HEK293 (cell line): ENCODE data around the gene CCDC136.

Experiments used
- CTCF ChIA-PET: fragments of 350-600 bp; formaldehyde crosslinking; extraction: SDS; loops from one replicate; lab custom pipeline; 2021; ENCODE audit warnings: antibody characterized with exemption; lab: Yijun Ruan, JAX
- POLR2A ChIA-PET: fragments of 300-600 bp; formaldehyde crosslinking; extraction: SDS; loops from one replicate; lab custom pipeline; 2020; ENCODE audit warnings: antibody characterized with exemption, inconsistent platforms; lab: Yijun Ruan, JAX
- H3K27ac ChIP-seq: fragments of 200-500 bp; sonication (Bioruptor generic); 2 replicates; pipeline ENCODE4 v1.5.1; 2014; ENCODE audit warnings: low read depth, low read length, control low read depth, inconsistent platforms; ENCODE audit errors: extremely low read depth
- H3K36me3 ChIP-seq, 2 experiments: fragments of 200-500 bp in 1 of 2; sonication (Bioruptor generic) in 1 of 2; 1 replicate in 1 of 2; 2 replicates in 1 of 2; pipeline ENCODE4 v1.5.1; 2014 to 2017; ENCODE audit warnings: inconsistent platforms in 2 of 2, low read length in 2 of 2; ENCODE audit not compliant: control insufficient read depth in 2 of 2, insufficient read depth in 1 of 2
- H3K4me1 ChIP-seq: fragments of 200-500 bp; sonication (Bioruptor generic); 2 replicates; pipeline ENCODE4 v1.5.1; 2014; ENCODE audit warnings: mild to moderate bottlenecking, low read length, inconsistent platforms; ENCODE audit not compliant: control insufficient read depth, insufficient read depth
- H3K4me3 ChIP-seq: 2 replicates; pipeline ENCODE4 v1.5.1; 2011; ENCODE audit warnings: low read depth, mild to moderate bottlenecking, control low read depth, low read length, moderate library complexity
- H3K9me3 ChIP-seq: fragments of 200-500 bp; sonication (Bioruptor generic); 2 replicates; pipeline ENCODE4 v1.5.1; 2014; ENCODE audit warnings: low read depth, low read length, inconsistent platforms; ENCODE audit not compliant: control insufficient read depth, insufficient read depth
- KLF10 ChIP-seq: fragments of 450-650 bp; IDR thresholded peaks from 2 replicates; pipeline ENCODE4 v1.5.1; 2018; ENCODE audit warnings: missing biosample characterization, mild to moderate bottlenecking, missing genetic modification characterization
- KLF9 ChIP-seq: fragments of 450-650 bp; formaldehyde crosslinking; IDR thresholded peaks from 2 replicates; pipeline ENCODE4 v1.5.1; 2016; ENCODE audit warnings: missing biosample characterization, missing genetic modification characterization, low read depth
- PRDM1 ChIP-seq: fragments of 450-650 bp; formaldehyde crosslinking; IDR thresholded peaks from 2 replicates; pipeline ENCODE4; 2016; ENCODE audit warnings: missing biosample characterization, missing genetic modification characterization
- SALL2 ChIP-seq: fragments of 450-650 bp; formaldehyde crosslinking; IDR thresholded peaks from 2 replicates; pipeline ENCODE4 v1.5.0; 2017; ENCODE audit warnings: missing biosample characterization, mild to moderate bottlenecking, missing genetic modification characterization, borderline replicate concordance
- ZBTB17 ChIP-seq: fragments of 450-650 bp; formaldehyde crosslinking; IDR thresholded peaks from 2 replicates; pipeline ENCODE4 v1.5.1; 2016; ENCODE audit warnings: missing biosample characterization, missing genetic modification characterization
- ZBTB8A ChIP-seq: fragments of 450-650 bp; formaldehyde crosslinking; IDR thresholded peaks from 2 replicates; pipeline ENCODE4 v1.5.1; 2016; ENCODE audit warnings: missing biosample characterization, missing genetic modification characterization
- ZNF10 ChIP-seq: fragments of 450-650 bp; formaldehyde crosslinking; IDR thresholded peaks from 2 replicates; pipeline ENCODE4 v1.5.1; 2017; ENCODE audit warnings: missing biosample characterization, missing genetic modification characterization
- ZNF335 ChIP-seq: fragments of 450-650 bp; formaldehyde crosslinking; conservative IDR thresholded peaks from 2 replicates; pipeline ENCODE4 v1.5.1; 2016; ENCODE audit warnings: missing biosample characterization, missing genetic modification characterization
- ZNF521 ChIP-seq: fragments of 450-650 bp; formaldehyde crosslinking; IDR thresholded peaks from 2 replicates; pipeline ENCODE4 v1.5.1; 2017; ENCODE audit warnings: missing biosample characterization, mild to moderate bottlenecking, missing genetic modification characterization
- ZNF555 ChIP-seq: fragments of 450-650 bp; formaldehyde crosslinking; conservative IDR thresholded peaks from 2 replicates; pipeline ENCODE4 v1.5.1; 2017; ENCODE audit warnings: missing biosample characterization, mild to moderate bottlenecking, missing genetic modification characterization, inconsistent platforms
- ZNF558 ChIP-seq: fragments of 450-650 bp; formaldehyde crosslinking; IDR thresholded peaks from 2 replicates; pipeline ENCODE4 v1.5.1; 2016; ENCODE audit warnings: missing biosample characterization, missing genetic modification characterization
- ZNF571 ChIP-seq: fragments of 450-650 bp; formaldehyde crosslinking; IDR thresholded peaks from 2 replicates; pipeline ENCODE4 v1.5.0; 2017; ENCODE audit warnings: missing biosample characterization, missing genetic modification characterization
- ZNF600 ChIP-seq: fragments of 450-650 bp; formaldehyde crosslinking; IDR thresholded peaks from 2 replicates; pipeline ENCODE4 v1.5.1; 2016; ENCODE audit warnings: missing biosample characterization, missing genetic modification characterization
- ZNF624 ChIP-seq: fragments of 450-650 bp; formaldehyde crosslinking; IDR thresholded peaks from 2 replicates; pipeline ENCODE4 v1.5.1; 2017; ENCODE audit warnings: missing biosample characterization, missing genetic modification characterization
- ZNF677 ChIP-seq: fragments of 450-650 bp; IDR thresholded peaks from 2 replicates; pipeline ENCODE4 v1.5.0; 2018; ENCODE audit warnings: missing biosample characterization, mild to moderate bottlenecking, missing genetic modification characterization, moderate library complexity
- ZSCAN16 ChIP-seq: fragments of 450-650 bp; formaldehyde crosslinking; IDR thresholded peaks from 2 replicates; pipeline ENCODE4 v1.5.1; 2016; ENCODE audit warnings: missing biosample characterization, missing genetic modification characterization
- TF ChIP-seq, protein P1 (sequence below): IDR thresholded peaks from 2 replicates; pipeline ENCODE4 v1.6.1; 2011; ENCODE audit warnings: mild to moderate bottlenecking, low read depth, low read length, borderline replicate concordance
- TF ChIP-seq, protein P2 (sequence below): fragments of 450-650 bp; formaldehyde crosslinking; IDR thresholded peaks from 2 replicates; pipeline ENCODE4 v1.5.1; 2016; ENCODE audit warnings: missing biosample characterization, missing genetic modification characterization
- TF ChIP-seq, protein P3 (sequence below): fragments of 450-650 bp; formaldehyde crosslinking; IDR thresholded peaks from 2 replicates; pipeline ENCODE4 v1.5.1; 2016; ENCODE audit warnings: missing biosample characterization, missing genetic modification characterization, borderline replicate concordance
- TF ChIP-seq, protein P4 (sequence below): fragments of 450-650 bp; formaldehyde crosslinking; IDR thresholded peaks from 2 replicates; pipeline ENCODE4 v1.5.1; 2016; ENCODE audit warnings: missing biosample characterization, missing genetic modification characterization, borderline replicate concordance

CCDC136 gene

DNA sequence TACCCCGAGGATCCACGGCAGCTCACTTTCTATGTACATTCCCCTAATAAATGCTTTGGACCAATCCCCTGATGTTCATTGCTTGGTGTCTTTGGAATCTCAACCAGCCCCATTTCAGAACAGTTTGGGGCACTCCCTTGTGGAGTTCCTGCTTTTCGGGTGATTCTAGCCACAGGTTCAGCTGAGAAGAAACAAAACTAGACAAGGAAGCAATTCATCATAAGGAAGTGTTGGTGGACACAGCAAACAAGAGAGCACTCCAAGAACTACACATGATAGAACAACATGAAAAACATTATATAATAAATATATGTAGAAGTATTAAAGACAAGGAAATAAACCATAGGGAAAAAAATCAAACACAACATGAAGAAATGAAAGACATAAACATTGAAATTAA lies 6.0 kb upstream of the CCDC136 start:
- POLR2A ChIA-PET, result no interaction called here
- Histone ChIP-seq H3K36me3 (no peaks in the 10 kb centered on the region), H3K4me1 (no peaks in the 10 kb centered on the region; the same call in 1 of the 2 replicates), H3K27ac (no peak overlapping the region), H3K9me3 (no peaks in the 10 kb centered on the region), H3K4me3 (no peak overlapping the region)
- CTCF ChIA-PET, result interaction anchor here (0.6 to 1.6 kb wide), 2 partner anchors 94 to 854 kb away, joined by 5 read pairs; no protein-coding TSS in a partner anchor
- no peak for TF ChIP-seq ZNF677
- TF ChIP-seq SALL2 (tag by site-specific recombination), result no peak
- no peak for TF ChIP-seq ZSCAN16
- no peak for TF ChIP-seq ZNF555 (tag by site-specific recombination)
- TF ChIP-seq, all 188 proteins: peak for 0

DNA sequence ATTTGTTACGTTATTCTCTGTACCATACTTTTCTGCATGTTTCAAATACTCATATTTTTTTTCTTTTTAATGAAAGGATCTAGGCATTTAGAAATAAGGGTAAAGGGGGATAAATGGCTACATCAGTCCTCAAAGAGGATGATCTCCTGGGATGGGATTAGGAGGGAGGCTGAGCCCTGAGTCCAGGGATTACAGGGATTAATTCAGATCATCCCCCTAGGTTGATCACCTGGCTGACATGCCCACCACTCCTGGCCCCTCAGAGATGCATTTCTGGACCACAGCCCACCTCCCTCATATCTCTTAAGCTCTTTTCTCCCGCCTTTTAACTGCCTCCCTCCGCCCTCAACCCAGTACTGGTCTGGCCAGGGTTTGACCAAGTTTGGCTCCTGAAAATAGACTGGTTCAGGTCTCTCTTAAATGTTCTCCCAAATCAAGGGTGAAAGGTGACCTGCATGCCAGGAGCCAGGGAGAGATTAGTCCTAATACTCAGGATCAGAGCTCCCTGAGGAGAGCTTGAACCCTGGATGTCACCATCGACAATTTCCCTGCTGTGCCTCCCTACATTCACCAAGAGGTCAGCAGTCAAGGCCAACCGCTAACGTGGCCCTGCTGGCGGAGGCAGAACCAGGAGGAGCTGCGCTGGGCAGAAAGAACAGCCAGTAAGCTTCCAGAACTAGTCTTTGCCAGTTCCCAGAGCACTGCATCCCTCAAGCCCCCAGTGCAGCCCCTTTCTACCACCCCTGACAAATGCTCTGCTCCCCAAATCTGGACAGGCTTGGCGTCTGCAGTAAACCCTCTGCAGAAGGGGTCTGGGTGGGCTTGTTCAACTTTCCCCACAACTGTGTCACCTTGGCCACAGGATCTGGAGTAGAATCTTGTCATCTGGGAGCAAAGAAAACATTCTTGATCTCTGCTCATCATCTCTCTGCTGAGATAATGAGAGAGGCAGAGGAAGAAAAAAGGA lies 3.0 kb upstream of the CCDC136 start:
- H3K36me3 ChIP-seq, result no peaks in the 10 kb centered on the region
- no peak overlapping the region for H3K27ac ChIP-seq
- TF ChIP-seq ZNF571 (tag by site-specific recombination) (no peak), ZBTB17 (tag by site-specific recombination) (0 out of 2 replicates have a peak, but pooled peaks have one; percentile 13), ZBTB8A (tag by site-specific recombination) (no peak), PRDM1 (no peak), ZNF624 (tag by site-specific recombination) (no peak)
- TF ChIP-seq, all 188 proteins: peak for 1
- ChIA-PET CTCF (interaction anchor here (0.6 kb wide), 2 partner anchors 90 to 165 kb away, joined by 3 read pairs; no protein-coding TSS in a partner anchor), POLR2A (no interaction called here)
- Histone ChIP-seq H3K4me3 (no peak overlapping the region), H3K9me3 (no peaks in the 10 kb centered on the region), H3K4me1 (peaks cover 2% of the 10 kb centered on the region; the same call in 1 of the 2 replicates)

DNA sequence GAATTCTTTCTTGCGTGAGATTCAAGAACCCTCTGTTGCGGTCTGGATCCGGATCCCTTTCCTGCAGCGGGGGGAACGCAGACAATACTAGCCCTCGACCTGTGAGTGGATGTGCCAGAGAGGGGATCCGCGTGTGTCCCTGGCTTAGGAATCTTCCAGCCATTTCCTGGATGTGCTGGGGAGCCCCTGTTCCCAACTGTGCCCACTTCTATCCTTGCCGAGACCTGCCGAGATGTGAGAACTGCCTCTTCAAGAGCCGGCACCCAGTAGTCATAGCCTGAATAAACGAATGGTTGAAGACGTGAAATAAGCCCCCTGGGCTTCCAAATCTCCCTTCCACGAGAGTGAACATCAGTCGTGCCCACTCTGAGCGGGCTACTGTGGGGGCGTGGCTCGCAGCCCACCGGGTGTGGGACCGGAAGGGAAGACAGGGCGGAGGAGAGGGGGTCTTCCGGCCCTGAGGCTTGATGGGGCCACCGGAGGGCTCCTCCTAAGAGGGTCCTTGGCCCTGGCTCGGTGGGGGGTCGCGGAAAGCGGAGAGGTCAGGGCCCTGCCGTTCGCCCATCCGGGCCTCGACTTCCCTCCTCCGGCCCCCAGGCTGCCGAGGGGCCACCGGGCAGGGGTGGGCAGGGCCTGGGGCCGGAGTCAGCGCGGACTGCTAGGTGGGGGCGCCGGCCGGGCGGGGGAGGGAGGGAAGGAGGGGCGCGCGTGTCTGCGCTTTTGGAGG lies 1.3 kb upstream of the CCDC136 start:
- H3K4me1 ChIP-seq, result peaks cover 2% of the 10 kb centered on the region; the same call in 1 of the 2 replicates
- ChIA-PET CTCF (interaction anchor here (1.1 kb wide), 1 partner anchor 93 kb away, joined by 3 read pairs; no protein-coding TSS in a partner anchor), POLR2A (interaction anchor here (1.0 to 1.9 kb wide), 6 partner anchors 8 to 72 kb away, joined by 3 to 7 read pairs (median 4); partner anchors contain the start of genes ATP6V1F and CALU)
- H3K4me3 ChIP-seq, result peak overlapping the region; percentile 79
- H3K9me3 ChIP-seq, result no peaks in the 10 kb centered on the region
- peaks cover 0 to 10% of the 10 kb centered on the region in 2 experiments; a peak in 2 of 3 replicates for H3K36me3 ChIP-seq
- H3K27ac ChIP-seq, result peak overlapping the region; percentile 47; the same call in 1 of the 2 replicates
- TF ChIP-seq ZNF600 (tag by site-specific recombination) (0 out of 2 replicates have a peak, but pooled peaks have one; percentile 30), ZNF558 (tag by site-specific recombination) (no peak), KLF9 (tag by site-specific recombination) (0 out of 2 replicates have a peak, but pooled peaks have one; percentile 11), ZNF335 (0 out of 2 replicates have a peak, but pooled peaks have one; percentile 28), ZNF10 (no peak), ZNF521 (tag by site-specific recombination) (no peak), KLF10 (tag by site-specific recombination) (no peak)
- TF ChIP-seq, protein P1, sequence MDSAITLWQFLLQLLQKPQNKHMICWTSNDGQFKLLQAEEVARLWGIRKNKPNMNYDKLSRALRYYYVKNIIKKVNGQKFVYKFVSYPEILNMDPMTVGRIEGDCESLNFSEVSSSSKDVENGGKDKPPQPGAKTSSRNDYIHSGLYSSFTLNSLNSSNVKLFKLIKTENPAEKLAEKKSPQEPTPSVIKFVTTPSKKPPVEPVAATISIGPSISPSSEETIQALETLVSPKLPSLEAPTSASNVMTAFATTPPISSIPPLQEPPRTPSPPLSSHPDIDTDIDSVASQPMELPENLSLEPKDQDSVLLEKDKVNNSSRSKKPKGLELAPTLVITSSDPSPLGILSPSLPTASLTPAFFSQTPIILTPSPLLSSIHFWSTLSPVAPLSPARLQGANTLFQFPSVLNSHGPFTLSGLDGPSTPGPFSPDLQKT, result no peak
- TF ChIP-seq, protein P2, sequence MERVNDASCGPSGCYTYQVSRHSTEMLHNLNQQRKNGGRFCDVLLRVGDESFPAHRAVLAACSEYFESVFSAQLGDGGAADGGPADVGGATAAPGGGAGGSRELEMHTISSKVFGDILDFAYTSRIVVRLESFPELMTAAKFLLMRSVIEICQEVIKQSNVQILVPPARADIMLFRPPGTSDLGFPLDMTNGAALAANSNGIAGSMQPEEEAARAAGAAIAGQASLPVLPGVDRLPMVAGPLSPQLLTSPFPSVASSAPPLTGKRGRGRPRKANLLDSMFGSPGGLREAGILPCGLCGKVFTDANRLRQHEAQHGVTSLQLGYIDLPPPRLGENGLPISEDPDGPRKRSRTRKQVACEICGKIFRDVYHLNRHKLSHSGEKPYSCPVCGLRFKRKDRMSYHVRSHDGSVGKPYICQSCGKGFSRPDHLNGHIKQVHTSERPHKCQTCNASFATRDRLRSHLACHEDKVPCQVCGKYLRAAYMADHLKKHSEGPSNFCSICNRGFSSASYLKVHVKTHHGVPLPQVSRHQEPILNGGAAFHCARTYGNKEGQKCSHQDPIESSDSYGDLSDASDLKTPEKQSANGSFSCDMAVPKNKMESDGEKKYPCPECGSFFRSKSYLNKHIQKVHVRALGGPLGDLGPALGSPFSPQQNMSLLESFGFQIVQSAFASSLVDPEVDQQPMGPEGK (tag by site-specific recombination), result 0 out of 2 replicates have a peak, but pooled peaks have one; percentile 16
- TF ChIP-seq, protein P3, sequence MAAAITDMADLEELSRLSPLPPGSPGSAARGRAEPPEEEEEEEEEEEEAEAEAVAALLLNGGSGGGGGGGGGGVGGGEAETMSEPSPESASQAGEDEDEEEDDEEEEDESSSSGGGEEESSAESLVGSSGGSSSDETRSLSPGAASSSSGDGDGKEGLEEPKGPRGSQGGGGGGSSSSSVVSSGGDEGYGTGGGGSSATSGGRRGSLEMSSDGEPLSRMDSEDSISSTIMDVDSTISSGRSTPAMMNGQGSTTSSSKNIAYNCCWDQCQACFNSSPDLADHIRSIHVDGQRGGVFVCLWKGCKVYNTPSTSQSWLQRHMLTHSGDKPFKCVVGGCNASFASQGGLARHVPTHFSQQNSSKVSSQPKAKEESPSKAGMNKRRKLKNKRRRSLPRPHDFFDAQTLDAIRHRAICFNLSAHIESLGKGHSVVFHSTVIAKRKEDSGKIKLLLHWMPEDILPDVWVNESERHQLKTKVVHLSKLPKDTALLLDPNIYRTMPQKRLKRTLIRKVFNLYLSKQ, result no peak
- TF ChIP-seq, protein P4, sequence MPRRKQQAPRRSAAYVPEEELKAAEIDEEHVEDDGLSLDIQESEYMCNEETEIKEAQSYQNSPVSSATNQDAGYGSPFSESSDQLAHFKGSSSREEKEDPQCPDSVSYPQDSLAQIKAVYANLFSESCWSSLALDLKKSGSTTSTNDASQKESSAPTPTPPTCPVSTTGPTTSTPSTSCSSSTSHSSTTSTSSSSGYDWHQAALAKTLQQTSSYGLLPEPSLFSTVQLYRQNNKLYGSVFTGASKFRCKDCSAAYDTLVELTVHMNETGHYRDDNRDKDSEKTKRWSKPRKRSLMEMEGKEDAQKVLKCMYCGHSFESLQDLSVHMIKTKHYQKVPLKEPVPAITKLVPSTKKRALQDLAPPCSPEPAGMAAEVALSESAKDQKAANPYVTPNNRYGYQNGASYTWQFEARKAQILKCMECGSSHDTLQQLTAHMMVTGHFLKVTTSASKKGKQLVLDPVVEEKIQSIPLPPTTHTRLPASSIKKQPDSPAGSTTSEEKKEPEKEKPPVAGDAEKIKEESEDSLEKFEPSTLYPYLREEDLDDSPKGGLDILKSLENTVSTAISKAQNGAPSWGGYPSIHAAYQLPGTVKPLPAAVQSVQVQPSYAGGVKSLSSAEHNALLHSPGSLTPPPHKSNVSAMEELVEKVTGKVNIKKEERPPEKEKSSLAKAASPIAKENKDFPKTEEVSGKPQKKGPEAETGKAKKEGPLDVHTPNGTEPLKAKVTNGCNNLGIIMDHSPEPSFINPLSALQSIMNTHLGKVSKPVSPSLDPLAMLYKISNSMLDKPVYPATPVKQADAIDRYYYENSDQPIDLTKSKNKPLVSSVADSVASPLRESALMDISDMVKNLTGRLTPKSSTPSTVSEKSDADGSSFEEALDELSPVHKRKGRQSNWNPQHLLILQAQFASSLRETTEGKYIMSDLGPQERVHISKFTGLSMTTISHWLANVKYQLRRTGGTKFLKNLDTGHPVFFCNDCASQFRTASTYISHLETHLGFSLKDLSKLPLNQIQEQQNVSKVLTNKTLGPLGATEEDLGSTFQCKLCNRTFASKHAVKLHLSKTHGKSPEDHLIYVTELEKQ (tag by site-specific recombination), result no peak
